A549 (cell line): ENCODE results near the gene AIP. TPM values are rescaled to one million over a fixed set of nuclear protein-coding genes. Genes with fewer than 3 reads are reported as not detected.

Source experiments
- ATAC-seq, 2 experiments: fragments of 200-7000 bp in 1 of 2; fragments of >200 bp in 1 of 2; cut with Nextera tagmentation in 1 of 2; cut with Tn5 transposase in 1 of 2; 3 replicates each; pipeline versions ENCODE4 v1.8.0 to v1.9.1; 2018 to 2020; ENCODE audit warnings: mild to moderate bottlenecking in 1 of 2, moderate library complexity in 1 of 2
- CTCF ChIA-PET: fragments of 300-600 bp; sonication (Branson Sonifier 250); formaldehyde crosslinking; extraction: SDS; loops from one replicate; lab custom pipeline; 2021; ENCODE audit warnings: antibody characterized with exemption, inconsistent platforms; lab: Yijun Ruan, JAX
- POLR2A ChIA-PET: fragments of 350-600 bp; formaldehyde crosslinking; extraction: SDS; loops from one replicate; lab custom pipeline; 2021; ENCODE audit warnings: antibody characterized with exemption, inconsistent platforms; lab: Yijun Ruan, JAX
- DNase-seq, 2 experiments: peaks; one replicate each; pipeline versions ENCODE4 v3.0.0 to v3.0.0-alpha.2; 2011 to 2016; ENCODE audit warnings: low read depth in 1 of 2, low spot score in 1 of 2
- FAIRE-seq: peaks from 2 replicates; lab custom pipeline; 2011; peaks lifted over from hg19 to GRCh38; lab: Jason Lieb, UNC
- H3K27ac ChIP-seq, 2 experiments: fragments of >200 bp; sonication (Bioruptor Twin); formaldehyde crosslinking; 3 replicates each; pipeline ENCODE4 v1.5.1; 2016 to 2017
- H3K4me1 ChIP-seq: fragments of >200 bp; sonication (Bioruptor Twin); formaldehyde crosslinking; 3 replicates; pipeline ENCODE4 v1.6.1; 2016
- H3K4me2 ChIP-seq: fragments of >200 bp; sonication (Bioruptor Twin); formaldehyde crosslinking; 3 replicates; pipeline ENCODE4 v1.6.1; 2016
- H3K4me3 ChIP-seq: fragments of >200 bp; sonication (Bioruptor Twin); formaldehyde crosslinking; 3 replicates; pipeline ENCODE4 v1.5.1; 2016
- H3K9me3 ChIP-seq: fragments of >200 bp; sonication (Bioruptor Twin); formaldehyde crosslinking; 3 replicates; pipeline ENCODE4 v1.6.1; 2016
- CBX2 ChIP-seq: fragments of 200-600 bp; sonication (generic); IDR thresholded peaks from 2 replicates; pipeline ENCODE4 v1.6.1; 2016; ENCODE audit warnings: low read depth, mild to moderate bottlenecking, borderline replicate concordance
- CBX8 ChIP-seq: fragments of 200-600 bp; sonication (generic); IDR thresholded peaks from 2 replicates; pipeline ENCODE4 v1.6.1; 2016
- CEBPB ChIP-seq, 2 experiments: fragments of >200 bp in 1 of 2; sonication (Bioruptor Twin) in 1 of 2; formaldehyde crosslinking in 1 of 2; IDR thresholded peaks; 2 replicates each; pipeline ENCODE4 v1.6.1; 2012 to 2016
- CTCF ChIP-seq: fragments of >200 bp; sonication (Bioruptor Twin); formaldehyde crosslinking; IDR thresholded peaks from 3 replicates; pipeline ENCODE4 v1.5.1; 2016
- EHF ChIP-seq: fragments of 250-450 bp; sonication (Bioruptor Pico); IDR thresholded peaks from 2 replicates; pipeline ENCODE4 v1.5.0; 2020; ENCODE audit warnings: mild to moderate bottlenecking
- EHMT2 ChIP-seq: fragments of 200-600 bp; sonication (generic); IDR thresholded peaks from 2 replicates; pipeline ENCODE4 v1.6.1; 2016; ENCODE audit warnings: antibody characterized with exemption, low read depth, mild to moderate bottlenecking, moderate library complexity
- EP300 ChIP-seq, 2 experiments: fragments of >200 bp; sonication (Bioruptor Twin); formaldehyde crosslinking; IDR thresholded peaks; 2 replicates in 1 of 2; 3 replicates in 1 of 2; pipeline ENCODE4 v1.6.1; 2016 to 2017
- FOSL2 ChIP-seq, 2 experiments: fragments of 450-650 bp in 1 of 2; fragments of >200 bp in 1 of 2; sonication (Bioruptor Twin) in 1 of 2; formaldehyde crosslinking; IDR thresholded peaks; 2 replicates each; pipeline versions ENCODE4 v1.5.0 to v1.6.1; 2016 to 2020; ENCODE audit warnings: mild to moderate bottlenecking in 1 of 2, moderate library complexity in 1 of 2
- FOXS1 ChIP-seq: fragments of 250-450 bp; sonication (Bioruptor Pico); IDR thresholded peaks from 2 replicates; pipeline ENCODE4 v1.5.0; 2020; ENCODE audit warnings: mild to moderate bottlenecking, moderate library complexity
- HEYL ChIP-seq: fragments of 250-450 bp; sonication (Bioruptor Pico); IDR thresholded peaks from 2 replicates; pipeline ENCODE4 v1.8.0; 2021; ENCODE audit warnings: mild to moderate bottlenecking, moderate library complexity
- JUN ChIP-seq, 2 experiments: fragments of >200 bp; sonication (Bioruptor Twin); formaldehyde crosslinking; IDR thresholded peaks; 2 replicates in 1 of 2; 3 replicates in 1 of 2; pipeline ENCODE4 v1.6.1; 2016 to 2017
- KDM1A ChIP-seq: fragments of 200-600 bp; sonication (generic); IDR thresholded peaks from 2 replicates; pipeline ENCODE4 v1.6.1; 2016; ENCODE audit warnings: low read depth, mild to moderate bottlenecking
- KDM5A ChIP-seq: fragments of 200-600 bp; sonication (generic); IDR thresholded peaks from 2 replicates; pipeline ENCODE4 v1.6.1; 2016; ENCODE audit warnings: antibody characterized with exemption, mild to moderate bottlenecking
- MAFK ChIP-seq: fragments of 450-650 bp; IDR thresholded peaks from 2 replicates; pipeline ENCODE4 v1.6.1; 2014; ENCODE audit not compliant: partially characterized antibody
- MYC ChIP-seq: IDR thresholded peaks from 2 replicates; pipeline ENCODE4 v1.6.1; 2012; ENCODE audit warnings: mild to moderate bottlenecking, inconsistent platforms, low read length, improper control_type of control experiment, borderline replicate concordance
- NPAS2 ChIP-seq: fragments of 250-450 bp; sonication (Bioruptor Pico); IDR thresholded peaks from 2 replicates; pipeline ENCODE4 v1.8.0; 2022; ENCODE audit warnings: mild to moderate bottlenecking, moderate library complexity, borderline replicate concordance
- POLR2A ChIP-seq: IDR thresholded peaks from 2 replicates; pipeline ENCODE4 v1.6.1; 2012; ENCODE audit warnings: mild to moderate bottlenecking, low read length
- POLR2AphosphoS2 ChIP-seq: conservative IDR thresholded peaks from 2 replicates; pipeline ENCODE4 v1.6.1; 2012; ENCODE audit warnings: low read length, improper control_type of control experiment, inconsistent platforms
- RARB ChIP-seq: fragments of 250-450 bp; sonication (Bioruptor Pico); IDR thresholded peaks from 2 replicates; pipeline ENCODE4 v1.8.0; 2021; ENCODE audit warnings: mild to moderate bottlenecking, moderate library complexity
- RFX5 ChIP-seq: fragments of 450-650 bp; IDR thresholded peaks from 2 replicates; pipeline ENCODE4 v1.7.1; 2014; ENCODE audit warnings: antibody characterized with exemption, mild to moderate bottlenecking, moderate library complexity
- RNF2 ChIP-seq: fragments of 200-600 bp; sonication (generic); IDR thresholded peaks from 2 replicates; pipeline ENCODE4 v1.6.1; 2016; ENCODE audit warnings: low read depth, mild to moderate bottlenecking, antibody characterized with exemption, moderate library complexity, borderline replicate concordance
- TFCP2L1 ChIP-seq: fragments of 250-450 bp; sonication (Bioruptor Pico); IDR thresholded peaks from 2 replicates; pipeline ENCODE4 v1.5.0; 2021; ENCODE audit warnings: mild to moderate bottlenecking
- USF2 ChIP-seq: fragments of 450-650 bp; IDR thresholded peaks from 2 replicates; pipeline ENCODE4 v1.6.1; 2014; ENCODE audit warnings: antibody characterized with exemption
- ZFP36 ChIP-seq: fragments of 450-650 bp; IDR thresholded peaks from 2 replicates; pipeline ENCODE4 v1.6.1; 2014; ENCODE audit warnings: borderline replicate concordance; ENCODE audit not compliant: partially characterized antibody
- ZNF302 ChIP-seq: fragments of 250-450 bp; sonication (Bioruptor Pico); IDR thresholded peaks from 2 replicates; pipeline ENCODE4 v1.9.0; 2021; ENCODE audit warnings: inconsistent platforms, mild to moderate bottlenecking, moderate library complexity
- WGBS: methylation state at CpG from one replicate; pipeline ENCODE4 v1.1.6; 2017; ENCODE audit errors: missing lambda C conversion rate; 5-methylcytosine and 5-hydroxymethylcytosine counted together
- polyA plus RNA-seq, 4 experiments: library from polyadenylated mRNA; depleted of rRNA in 3 of 4; stranded (reverse); fragments of >200 nt; fragmentation: RNase III in 1 of 4; extraction: RNeasy Plus Mini Kit Qiagen cat#74134 plus additional on column Dnase treatment in 1 of 4; gene quantifications; 2 replicates in 3 of 4; 3 replicates in 1 of 4; pipeline ENCODE4 v1.2.3, GENCODE V29; 2011 to 2017
- TF ChIP-seq, protein P1 (sequence below): fragments of 150-350 bp; IDR thresholded peaks from 2 replicates; pipeline ENCODE4 v1.6.1; 2014; ENCODE audit warnings: low read depth, mild to moderate bottlenecking, low read length
- TF ChIP-seq, protein P2 (sequence below): fragments of >200 bp; sonication (Bioruptor Twin); formaldehyde crosslinking; IDR thresholded peaks from 3 replicates; pipeline ENCODE4 v1.6.1; 2016

AIP gene
- polyA plus RNA-seq, 2 of the 4 experiments (the other 2 are of a cell fraction): 50.8 to 68.8 TPM

GRCh38 chr11:67520856-67521824 is 38.3 kb downstream of the AIP start:
- Histone ChIP-seq H3K9me3 (no peaks in the 10 kb centered on the region), H3K4me3 (no peak overlapping the region), H3K4me2 (no peak overlapping the region), H3K4me1 (no peaks in the 10 kb centered on the region), H3K27ac (no peak overlapping the region)
- no peak for TF ChIP-seq FOSL2 (IDR thresholded peaks at IDR 0.05)
- no peak for TF ChIP-seq FOSL2 (CRISPR knock-in tag; IDR thresholded peaks at IDR 0.05)
- TF ChIP-seq, protein P1, sequence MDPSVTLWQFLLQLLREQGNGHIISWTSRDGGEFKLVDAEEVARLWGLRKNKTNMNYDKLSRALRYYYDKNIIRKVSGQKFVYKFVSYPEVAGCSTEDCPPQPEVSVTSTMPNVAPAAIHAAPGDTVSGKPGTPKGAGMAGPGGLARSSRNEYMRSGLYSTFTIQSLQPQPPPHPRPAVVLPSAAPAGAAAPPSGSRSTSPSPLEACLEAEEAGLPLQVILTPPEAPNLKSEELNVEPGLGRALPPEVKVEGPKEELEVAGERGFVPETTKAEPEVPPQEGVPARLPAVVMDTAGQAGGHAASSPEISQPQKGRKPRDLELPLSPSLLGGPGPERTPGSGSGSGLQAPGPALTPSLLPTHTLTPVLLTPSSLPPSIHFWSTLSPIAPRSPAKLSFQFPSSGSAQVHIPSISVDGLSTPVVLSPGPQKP: no peak
- TF ChIP-seq EP300 (IDR thresholded peaks at IDR 0.05): no peak
- no peak for TF ChIP-seq KDM1A
- TF ChIP-seq CBX8: no peak
- TF ChIP-seq, protein P2, sequence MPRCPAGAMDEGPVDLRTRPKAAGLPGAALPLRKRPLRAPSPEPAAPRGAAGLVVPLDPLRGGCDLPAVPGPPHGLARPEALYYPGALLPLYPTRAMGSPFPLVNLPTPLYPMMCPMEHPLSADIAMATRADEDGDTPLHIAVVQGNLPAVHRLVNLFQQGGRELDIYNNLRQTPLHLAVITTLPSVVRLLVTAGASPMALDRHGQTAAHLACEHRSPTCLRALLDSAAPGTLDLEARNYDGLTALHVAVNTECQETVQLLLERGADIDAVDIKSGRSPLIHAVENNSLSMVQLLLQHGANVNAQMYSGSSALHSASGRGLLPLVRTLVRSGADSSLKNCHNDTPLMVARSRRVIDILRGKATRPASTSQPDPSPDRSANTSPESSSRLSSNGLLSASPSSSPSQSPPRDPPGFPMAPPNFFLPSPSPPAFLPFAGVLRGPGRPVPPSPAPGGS: no peak
- no peak for TF ChIP-seq MYC
- no peak for TF ChIP-seq POLR2AphosphoS2
- TF ChIP-seq CTCF: no peak
- no peak for TF ChIP-seq USF2
- no peak for TF ChIP-seq CBX2
- no peak for TF ChIP-seq CEBPB (IDR thresholded peaks at IDR 0.05)
- no peak for TF ChIP-seq TFCP2L1 (CRISPR knock-in tag)
- TF ChIP-seq HEYL (CRISPR knock-in tag): no peak
- no peak for TF ChIP-seq ZNF302 (CRISPR knock-in tag)
- ATAC-seq: no peak
- WGBS: 70% methylated on average over 16 of the region's 16 CpGs
- CTCF ChIA-PET: interaction anchor here (0.6 to 1.3 kb wide), 5 partner anchors 57 to 763 kb away, joined by 3 read pairs; partner anchors contain the start of gene GSTP1
- DNase-seq: no peak
- POLR2A ChIA-PET: no interaction called here
- FAIRE-seq: no peak

- FAIRE-seq: no peak
- DNase-seq: no peak
- ChIA-PET CTCF (interaction anchor here (0.6 to 1.3 kb wide), 5 partner anchors 50 to 762 kb away, joined by 3 read pairs; partner anchors contain the start of gene GSTP1), POLR2A (no interaction called here)
- Histone ChIP-seq H3K27ac (no peak overlapping the region), H3K9me3 (no peaks in the 10 kb centered on the region), H3K4me3 (no peak overlapping the region), H3K4me2 (no peak overlapping the region), H3K4me1 (no peaks in the 10 kb centered on the region)
- no peak for ATAC-seq
- WGBS: 78% methylated on average over 10 of the region's 10 CpGs
- TF ChIP-seq KDM5A (no peak), RFX5 (no peak), MAFK (no peak), ZFP36 (no peak), CBX2 (no peak), RNF2 (no peak), JUN (IDR thresholded peaks at IDR 0.05) (no peak), RARB (CRISPR knock-in tag) (no peak), CTCF (no peak), CEBPB (IDR thresholded peaks at IDR 0.05) (no peak), MYC (no peak), FOXS1 (CRISPR knock-in tag) (no peak), POLR2A (no peak), EHMT2 (no peak), NPAS2 (CRISPR knock-in tag) (no peak), POLR2AphosphoS2 (no peak), EHF (no peak), FOSL2 (IDR thresholded peaks at IDR 0.05) (no peak), FOSL2 (CRISPR knock-in tag; IDR thresholded peaks at IDR 0.05) (no peak)
- TF ChIP-seq, protein P1: no peak
Measured at GRCh38 chr11:67521924-67522323, 39.1 kb downstream of the AIP start.
